Ramos (cell line): ENCODE data around the gene ZNF618.

ENCODE experiments used
- in situ Hi-C: fragments of 300-500 bp; cut with MboI; formaldehyde crosslinking; loops from one replicate; pipeline ENCODE4 v1.14.3; 2022; ENCODE audit warnings: low sequenced_read_pairs; ENCODE audit not compliant: unreplicated experiment

The ZNF618 gene

GRCh38 chr9:113876151-113876992 is at the start of gene ZNF618:
Gene ZNF618, plus strand, starts transcription at chr9:113876309. Its CDS starts 72 bp downstream, at chr9:113876381.
- in situ Hi-C loops, result no loop called here

DNA sequence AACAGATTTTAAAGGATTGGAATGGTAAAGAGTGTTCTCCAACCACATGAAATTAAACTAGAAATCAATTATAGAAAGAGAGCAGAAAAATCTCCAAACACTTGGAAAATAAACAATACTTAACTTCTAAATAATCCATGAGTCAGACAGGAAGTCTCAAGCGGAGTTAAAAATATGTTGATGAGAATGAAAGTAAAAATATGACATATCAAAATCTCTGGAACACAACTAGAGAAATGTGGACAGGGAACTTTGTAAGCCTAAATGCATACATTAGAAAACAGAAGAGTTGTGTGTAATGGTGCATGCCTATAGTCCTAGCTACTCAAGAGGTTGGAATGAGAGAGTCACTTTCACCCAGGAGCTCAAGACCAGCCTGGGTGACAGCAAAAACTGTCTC is 47.9 kb upstream of the ZNF618 start:
- in situ Hi-C loops, result no loop called here

DNA sequence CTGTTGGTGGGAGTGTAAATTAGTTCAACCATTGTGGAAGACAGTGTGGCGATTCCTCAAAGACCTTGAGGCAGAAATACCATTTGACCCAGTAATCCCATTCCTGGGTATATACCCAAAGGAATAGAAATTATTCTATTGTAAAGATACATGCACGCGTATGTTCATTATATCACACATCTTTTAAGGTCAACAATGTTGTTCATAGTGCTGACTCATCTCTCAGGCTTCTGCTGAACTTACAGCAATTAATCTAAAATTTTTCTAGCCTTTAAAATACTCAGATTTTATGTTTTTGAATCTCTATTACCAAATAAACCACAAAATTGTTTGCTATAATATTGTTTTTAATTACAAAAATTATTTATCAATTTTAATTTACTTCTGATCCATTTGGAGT is 38.8 kb upstream of the ZNF618 start:
- in situ Hi-C loops, result no loop called here

DNA sequence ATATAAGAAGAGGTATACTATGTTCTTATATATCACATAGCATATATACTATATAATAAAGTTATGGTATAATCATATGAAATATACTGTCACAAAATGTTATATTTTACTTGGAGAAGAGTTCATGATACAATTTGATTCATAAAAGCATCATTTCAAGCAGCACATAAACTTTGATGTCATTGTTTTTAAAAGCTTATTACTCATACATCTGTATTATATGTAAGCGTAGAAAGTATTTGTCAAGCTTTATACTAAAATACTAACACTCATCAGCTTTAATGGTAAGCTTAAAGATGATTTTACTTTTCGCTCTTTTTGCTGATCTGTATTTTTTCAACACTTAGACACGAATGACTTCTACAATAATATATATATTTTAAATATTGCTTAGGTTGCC is 34.0 kb upstream of the ZNF618 start:
- in situ Hi-C loops, result no loop called here

DNA sequence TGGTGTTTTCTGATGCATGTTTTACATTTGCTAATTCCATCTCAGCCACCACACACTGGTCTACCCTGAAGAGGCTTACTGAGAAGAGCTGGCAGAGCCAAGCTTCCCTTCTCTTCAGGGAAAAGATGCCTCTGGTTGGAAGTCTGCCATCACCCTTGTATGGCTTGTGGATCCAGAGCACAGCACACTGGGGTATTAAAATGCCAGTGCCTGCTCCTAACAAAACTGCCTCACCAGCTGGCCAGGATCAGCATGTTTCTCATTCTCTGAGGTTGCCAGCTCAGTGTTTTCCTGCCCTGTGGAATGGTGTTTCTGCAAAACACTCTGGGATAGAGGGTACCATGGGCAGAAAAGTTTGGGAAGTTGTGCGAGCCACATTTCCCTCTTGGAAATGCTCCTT is 31.6 kb upstream of the ZNF618 start:
- in situ Hi-C loops, result no loop called here

DNA sequence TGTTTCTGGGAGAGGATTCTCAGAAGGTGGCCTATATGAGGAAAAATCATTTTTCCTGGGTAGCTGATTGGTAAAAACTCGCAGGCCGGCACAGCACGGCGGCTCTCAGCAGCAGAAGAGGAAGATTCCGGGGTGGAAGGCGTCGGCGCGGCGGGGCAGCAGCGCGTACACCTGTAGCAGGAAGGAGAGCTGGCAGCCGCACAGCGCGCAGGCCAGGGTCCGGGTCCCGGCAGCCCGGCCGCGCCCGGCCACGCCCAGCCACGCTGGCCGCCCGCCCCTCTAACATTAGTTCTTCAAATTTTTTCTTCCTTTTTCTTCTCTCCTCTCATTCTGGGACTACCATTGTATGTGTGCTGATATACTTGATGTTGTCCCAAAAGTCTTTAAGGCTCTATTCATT is 24.8 kb upstream of the ZNF618 start:
- in situ Hi-C loops, result no loop called here

DNA sequence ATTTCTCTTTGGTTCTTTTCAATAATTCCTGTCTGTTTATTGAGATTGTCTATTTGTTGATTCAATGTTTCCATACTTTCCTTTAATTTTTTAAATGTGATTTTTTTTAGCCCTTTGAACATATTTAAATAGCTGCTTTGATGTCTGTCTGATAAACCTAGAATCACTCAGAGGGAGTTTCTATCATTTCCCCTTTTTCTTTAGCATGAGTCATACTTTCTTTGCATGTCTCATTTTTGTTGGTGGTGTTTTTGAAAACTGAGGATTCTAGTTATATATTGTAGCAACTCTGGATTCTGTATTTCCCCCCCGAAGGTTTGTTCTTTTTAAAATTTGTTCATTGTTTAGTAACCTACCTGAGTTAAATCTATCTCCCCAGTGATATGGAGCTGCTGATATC is 24.2 kb upstream of the ZNF618 start:
- in situ Hi-C loops, result no loop called here

DNA sequence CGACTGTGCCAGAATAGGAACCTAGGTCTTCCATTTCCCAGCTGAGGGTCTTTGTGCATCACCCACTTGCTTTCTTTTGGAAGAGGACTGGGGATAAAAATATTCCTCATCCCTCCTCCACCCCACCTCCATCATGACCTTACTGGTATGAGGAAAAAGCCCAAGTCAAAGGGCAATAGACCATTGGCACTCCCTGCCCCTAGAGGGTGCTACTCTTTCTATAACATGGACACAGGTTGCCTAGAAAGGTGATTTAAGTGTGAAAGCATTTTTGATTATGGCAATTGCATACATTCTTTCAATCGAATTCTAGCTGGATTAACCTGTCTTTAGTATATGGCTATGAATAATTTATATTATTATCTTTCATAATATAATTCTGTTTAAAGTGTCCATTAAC is 22.8 kb upstream of the ZNF618 start:
- in situ Hi-C loops, result no loop called here

DNA sequence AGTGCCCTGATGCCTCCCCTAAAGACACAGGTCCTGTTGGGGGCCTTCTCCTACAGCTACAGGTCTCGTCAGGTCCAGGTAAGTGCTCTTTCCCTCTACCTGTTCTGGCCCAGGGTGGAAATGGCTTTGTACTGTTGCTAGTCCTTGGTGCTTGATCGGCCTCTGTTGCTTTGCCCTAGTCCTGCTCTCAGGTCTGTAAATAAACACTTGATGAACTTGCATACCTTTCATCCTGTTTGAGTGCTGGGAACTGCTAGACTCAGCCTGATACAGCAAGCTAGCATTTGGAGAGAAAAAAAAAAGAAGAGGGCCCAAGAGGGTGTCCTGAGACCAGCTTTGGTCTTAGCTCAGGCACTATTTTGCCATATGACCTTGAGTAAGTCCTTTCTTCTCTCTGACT is 21.8 kb upstream of the ZNF618 start:
- in situ Hi-C loops, result no loop called here

DNA sequence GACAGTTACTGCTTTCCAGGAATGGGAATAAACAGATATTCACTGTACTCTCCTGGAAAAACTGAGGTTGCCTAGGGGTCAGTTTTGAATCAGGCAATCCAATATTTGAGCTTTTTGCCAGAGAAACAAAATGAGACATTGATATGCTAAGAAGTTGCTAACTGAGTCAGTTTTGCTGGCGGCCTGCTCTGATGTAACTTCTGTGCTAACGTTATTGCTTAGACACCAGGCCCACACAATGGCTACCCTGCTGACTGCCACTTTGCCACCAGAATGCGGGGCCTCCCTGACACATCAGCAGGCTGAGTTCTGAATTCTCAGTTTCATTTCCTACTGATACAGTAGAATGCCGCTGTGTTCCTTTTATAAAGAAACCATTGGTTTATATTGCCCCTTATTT is 18.2 kb upstream of the ZNF618 start:
- in situ Hi-C loops, result no loop called here

GRCh38 chr9:113858282-113858681 is 17.8 kb upstream of the ZNF618 start:
- in situ Hi-C loops, result no loop called here

GRCh38 chr9:113863345-113863744 is 12.8 kb upstream of the ZNF618 start:
- in situ Hi-C loops, result no loop called here

DNA sequence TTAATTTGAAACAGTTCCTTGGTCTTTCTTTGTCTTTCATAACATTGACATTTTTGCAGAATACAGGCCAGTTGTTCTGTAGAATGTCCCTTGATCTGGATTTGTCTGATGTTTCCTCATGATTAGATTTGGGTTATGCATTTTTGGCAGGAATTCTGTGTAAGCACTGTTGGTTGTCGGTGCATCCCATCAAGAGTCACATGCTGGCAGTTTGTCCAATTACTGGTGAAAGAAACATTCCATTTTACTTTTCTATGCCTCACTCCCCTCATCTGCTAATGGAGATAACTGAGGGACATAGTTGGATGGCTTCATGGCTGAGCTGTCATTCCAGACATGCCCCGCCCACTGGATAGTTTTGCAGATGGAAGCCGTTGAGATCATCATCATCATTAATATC is 7.6 kb upstream of the ZNF618 start:
- in situ Hi-C loops, result no loop called here

- in situ Hi-C loops, result no loop called here
Measured at GRCh38 chr9:113872485-113873143, 3.5 kb upstream of the ZNF618 start.

- in situ Hi-C loops, result no loop called here
Measured at GRCh38 chr9:113873446-113873845, 2.7 kb upstream of the ZNF618 start.

DNA sequence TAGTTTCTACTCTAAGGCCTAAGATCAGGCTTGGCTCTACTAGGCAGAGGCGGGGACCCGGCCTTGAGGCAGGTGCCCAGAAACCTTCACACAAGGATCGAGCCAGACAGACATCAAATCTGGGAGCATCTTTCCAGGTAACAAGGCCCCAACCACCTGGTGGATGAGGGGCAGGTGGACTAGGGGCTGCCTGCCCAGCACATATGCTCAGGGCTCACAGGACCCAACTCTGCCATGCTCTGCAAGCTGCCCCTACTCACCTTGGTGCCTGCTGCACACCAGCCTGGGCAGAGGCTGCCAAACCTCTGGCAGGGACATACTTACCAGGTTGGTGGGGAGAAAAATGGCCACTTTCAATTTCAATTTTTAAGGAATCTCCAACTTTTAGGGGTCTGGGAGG is 2.2 kb upstream of the ZNF618 start:
- in situ Hi-C loops, result no loop called here

DNA sequence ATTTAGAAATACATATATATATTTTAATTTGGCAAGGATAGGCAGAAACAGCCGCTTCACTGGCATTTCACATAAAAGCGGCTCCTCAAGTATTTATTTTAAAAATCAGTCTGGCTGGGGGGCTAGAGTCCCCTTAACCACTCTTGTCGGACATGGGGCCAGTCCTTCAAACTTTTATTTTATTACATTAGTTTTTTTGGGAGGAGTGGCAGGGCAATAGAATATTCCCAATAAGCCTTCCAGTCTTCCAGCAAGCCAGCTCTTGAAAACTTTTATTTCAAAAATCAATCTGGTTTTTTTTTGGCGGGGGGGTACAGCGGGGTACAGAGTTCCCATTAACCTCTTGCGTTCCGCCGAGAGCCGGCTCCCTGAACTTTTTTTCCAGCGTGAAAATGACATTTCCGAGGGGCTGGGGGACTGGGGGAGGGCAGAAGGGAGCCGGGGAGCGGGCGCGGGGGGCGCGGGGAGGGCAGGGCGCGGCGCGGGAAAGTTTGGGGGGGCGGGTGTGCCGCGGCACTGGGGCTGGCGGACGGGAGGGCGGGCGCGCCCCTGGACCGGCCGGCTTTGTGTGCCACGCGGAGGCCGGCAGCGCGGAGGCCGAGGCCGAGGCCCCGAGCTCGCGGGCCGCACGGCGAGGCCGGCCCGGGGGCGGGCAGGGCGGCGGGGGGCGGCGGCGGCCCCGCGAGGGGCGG is 504 bp upstream of the ZNF618 start:
- in situ Hi-C loops, result no loop called here

- in situ Hi-C loops, result no loop called here
Measured at GRCh38 chr9:113876993-113877368, 872 bp downstream of the ZNF618 start.

- in situ Hi-C loops, result no loop called here
Measured at GRCh38 chr9:113879318-113879717, 3.2 kb downstream of the ZNF618 start.

- in situ Hi-C loops, result no loop called here
Measured at GRCh38 chr9:113879911-113880310, 3.8 kb downstream of the ZNF618 start.

DNA sequence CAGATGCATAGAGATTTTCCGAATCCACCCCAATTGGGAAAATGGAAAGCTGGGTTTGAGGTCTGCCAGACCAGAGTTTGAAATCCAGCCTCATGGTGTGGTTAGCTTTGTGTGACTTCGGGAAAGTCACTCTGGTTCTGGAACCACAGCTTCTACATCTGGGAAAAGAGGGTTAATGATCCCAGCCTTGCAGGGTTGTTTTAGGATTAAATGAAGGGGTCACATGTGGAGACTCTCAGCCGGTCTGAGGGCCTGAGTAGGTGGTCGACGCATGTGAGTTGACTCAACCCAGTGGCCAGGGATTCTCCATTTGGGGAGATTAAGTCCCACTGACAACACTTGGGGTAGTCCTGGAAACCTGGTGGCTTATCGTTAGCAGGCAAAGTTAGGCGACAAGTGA is 6.1 kb downstream of the ZNF618 start:
- in situ Hi-C loops, result no loop called here
